WTC11 (cell line): ENCODE data around the gene IDE. TPM values are rescaled to one million over a fixed set of nuclear protein-coding genes. Genes with fewer than 3 reads are reported as not detected.

Experiments used
- ATAC-seq: fragments of 200-7000 bp; cut with Tn5 transposase; 2 replicates; pipeline ENCODE4 v1.10.0; 2021; ENCODE audit warnings: mild to moderate bottlenecking, moderate library complexity
- CTCF ChIA-PET: fragments of 300-600 bp; sonication (Branson Sonifier 250); formaldehyde crosslinking; loops from one replicate; lab custom pipeline; 2021; ENCODE audit warnings: antibody characterized with exemption; lab: Charles Lee
- POLR2A ChIA-PET: fragments of 350-600 bp; sonication (Branson Sonifier 250); formaldehyde crosslinking; loops from one replicate; lab custom pipeline; 2021; ENCODE audit warnings: antibody characterized with exemption; lab: Charles Lee
- DNase-seq: peaks from one replicate; pipeline ENCODE4 v3.0.0; 2021; ENCODE audit warnings: low spot score
- H3K27ac Mint-ChIP-seq: 2 replicates; pipeline ENCODE4 v1.8.0; 2021; ENCODE audit warnings: mixed read lengths
- H3K27me3 Mint-ChIP-seq: 2 replicates; pipeline ENCODE4 v1.8.0; 2021; ENCODE audit warnings: low read depth, mild to moderate bottlenecking, moderate library complexity, mixed read lengths
- H3K36me3 Mint-ChIP-seq: 2 replicates; pipeline ENCODE4 v1.8.0; 2021; ENCODE audit warnings: mixed read lengths
- H3K4me1 Mint-ChIP-seq: 2 replicates; pipeline ENCODE4 v1.8.0; 2022; ENCODE audit warnings: mixed read lengths
- H3K4me3 Mint-ChIP-seq: 2 replicates; pipeline ENCODE4 v1.8.0; 2021; ENCODE audit warnings: mild to moderate bottlenecking, moderate library complexity, mixed read lengths
- H3K9me3 Mint-ChIP-seq: 2 replicates; pipeline ENCODE4 v1.8.0; 2021; ENCODE audit warnings: mixed read lengths
- CBFB ChIP-seq: sonication (generic); formaldehyde crosslinking; IDR thresholded peaks from 2 replicates; pipeline ENCODE4 v1.8.1; 2022; ENCODE audit warnings: mild to moderate bottlenecking, low read depth, missing genetic modification reagents
- E2F1 ChIP-seq: sonication (generic); formaldehyde crosslinking; IDR thresholded peaks from 2 replicates; pipeline ENCODE4 v1.8.0; 2022; ENCODE audit warnings: mild to moderate bottlenecking, missing genetic modification reagents
- E2F5 ChIP-seq: sonication (generic); formaldehyde crosslinking; IDR thresholded peaks from 2 replicates; pipeline ENCODE4 v1.8.1; 2022; ENCODE audit warnings: mild to moderate bottlenecking, moderate library complexity, missing genetic modification reagents
- FOXJ3 ChIP-seq: sonication (generic); formaldehyde crosslinking; IDR thresholded peaks from 2 replicates; pipeline ENCODE4 v1.9.0; 2021; ENCODE audit warnings: missing genetic modification reagents, mild to moderate bottlenecking, borderline replicate concordance
- GTF2I ChIP-seq: fragments of 250-450 bp; sonication (Bioruptor Pico); conservative IDR thresholded peaks from 2 replicates; pipeline ENCODE4 v1.4.0; 2021; ENCODE audit warnings: mild to moderate bottlenecking
- HMGXB4 ChIP-seq: sonication (generic); formaldehyde crosslinking; IDR thresholded peaks from 2 replicates; pipeline ENCODE4 v1.8.1; 2023; ENCODE audit warnings: mild to moderate bottlenecking, moderate library complexity, missing genetic modification reagents
- IRF2 ChIP-seq: sonication (generic); formaldehyde crosslinking; IDR thresholded peaks from 2 replicates; pipeline ENCODE4 v1.8.0; 2022; ENCODE audit warnings: low read depth, missing genetic modification reagents, borderline replicate concordance
- MXD4 ChIP-seq: fragments of 250-450 bp; sonication (Bioruptor Pico); IDR thresholded peaks from 2 replicates; pipeline ENCODE4 v1.8.0; 2021; ENCODE audit warnings: mild to moderate bottlenecking, moderate library complexity, borderline replicate concordance
- NR1H2 ChIP-seq: sonication (generic); formaldehyde crosslinking; IDR thresholded peaks from 2 replicates; pipeline ENCODE4 v1.9.0; 2021; ENCODE audit warnings: mild to moderate bottlenecking, moderate library complexity, missing genetic modification reagents
- OVOL2 ChIP-seq: fragments of 250-450 bp; sonication (Bioruptor Pico); IDR thresholded peaks from 2 replicates; pipeline ENCODE4 v1.9.0; 2021; ENCODE audit warnings: mild to moderate bottlenecking, borderline replicate concordance
- SMAD3 ChIP-seq: sonication (generic); formaldehyde crosslinking; IDR thresholded peaks from 2 replicates; pipeline ENCODE4 v1.8.0; 2022; ENCODE audit warnings: missing genetic modification reagents, mild to moderate bottlenecking, borderline replicate concordance
- SMAD4 ChIP-seq: sonication (generic); formaldehyde crosslinking; IDR thresholded peaks from 2 replicates; pipeline ENCODE4 v1.8.0; 2022; ENCODE audit warnings: mild to moderate bottlenecking, missing genetic modification reagents
- SP1 ChIP-seq: sonication (generic); formaldehyde crosslinking; conservative IDR thresholded peaks from 2 replicates; pipeline ENCODE4 v1.8.1; 2022; ENCODE audit warnings: missing genetic modification reagents
- TEAD1 ChIP-seq: sonication (generic); formaldehyde crosslinking; IDR thresholded peaks from 2 replicates; pipeline ENCODE4 v1.8.0; 2022; ENCODE audit warnings: mild to moderate bottlenecking, missing genetic modification reagents
- ZMAT4 ChIP-seq: fragments of 250-450 bp; sonication (Bioruptor Pico); IDR thresholded peaks from 2 replicates; pipeline ENCODE4 v1.9.0; 2021; ENCODE audit warnings: mild to moderate bottlenecking
- ZNF138 ChIP-seq: sonication (generic); formaldehyde crosslinking; conservative IDR thresholded peaks from 2 replicates; pipeline ENCODE4 v1.8.1; 2022; ENCODE audit warnings: mild to moderate bottlenecking, moderate library complexity, missing genetic modification reagents
- ZNF425 ChIP-seq: fragments of 250-450 bp; sonication (Bioruptor Pico); conservative IDR thresholded peaks from 2 replicates; pipeline ENCODE4 v1.9.0; 2021; ENCODE audit warnings: mild to moderate bottlenecking
- total RNA-seq: library from RNA; stranded (reverse); gene quantifications from 3 replicates; pipeline ENCODE4 v1.2.3, GENCODE V29; 2021
- TF ChIP-seq, protein P1 (sequence below): fragments of 200-600 bp; IDR thresholded peaks from 2 replicates; pipeline ENCODE4 v1.8.0; 2022; ENCODE audit warnings: antibody characterized with exemption
- TF ChIP-seq, protein P2 (sequence below): sonication (generic); formaldehyde crosslinking; conservative IDR thresholded peaks from 2 replicates; pipeline ENCODE4 v1.8.1; 2023; ENCODE audit warnings: mild to moderate bottlenecking, low read depth, missing genetic modification reagents, moderate library complexity
- TF ChIP-seq, protein P3 (sequence below): fragments of 250-450 bp; sonication (Bioruptor Pico); IDR thresholded peaks from 2 replicates; pipeline ENCODE4 v1.8.0; 2021; ENCODE audit warnings: mild to moderate bottlenecking

The IDE gene
- total RNA-seq, 1 experiment from 2014 or later = 50.5 TPM

DNA sequence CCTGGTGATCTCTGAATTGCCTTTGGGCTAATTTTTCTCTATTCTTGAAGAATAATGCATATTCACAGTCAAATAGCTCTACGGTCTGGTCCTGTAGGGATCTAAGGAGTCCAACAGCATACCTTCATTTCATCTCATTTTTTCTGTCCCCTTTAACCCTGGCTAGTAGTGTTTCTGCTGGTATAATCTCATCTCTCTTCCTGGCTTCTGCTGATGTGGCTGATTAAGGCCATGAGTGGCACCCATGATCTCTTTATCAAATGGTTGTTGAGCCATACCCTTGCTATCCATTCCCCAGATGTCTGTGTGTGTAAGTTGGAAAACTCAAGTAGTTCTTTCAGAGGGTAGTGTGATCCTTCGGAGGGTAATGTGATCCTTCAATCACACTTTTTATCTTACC, 163.4 kb downstream of the IDE start:
- Mint-ChIP-seq H3K4me3 (no peak overlapping the region), H3K27ac (no peak overlapping the region), H3K9me3 (no peaks in the 10 kb centered on the region), H3K27me3 (no peaks in the 10 kb centered on the region; the same call in 1 of the 2 replicates), H3K4me1 (peaks cover 12% of the 10 kb centered on the region), H3K36me3 (no peaks in the 10 kb centered on the region)
- TF ChIP-seq SMAD3 (CRISPR knock-in tag) = no peak
- no peak for TF ChIP-seq TEAD1 (CRISPR knock-in tag)
- no peak for TF ChIP-seq HMGXB4 (CRISPR knock-in tag)
- no peak for TF ChIP-seq CBFB (CRISPR knock-in tag)
- no peak for TF ChIP-seq FOXJ3
- no peak for TF ChIP-seq SMAD4 (CRISPR knock-in tag)
- TF ChIP-seq ZMAT4 = no peak
- no peak for TF ChIP-seq E2F1
- TF ChIP-seq MXD4 (CRISPR knock-in tag) = no peak
- TF ChIP-seq NR1H2 (CRISPR knock-in tag) = no peak
- no peak for TF ChIP-seq IRF2 (CRISPR knock-in tag)
- TF ChIP-seq OVOL2 = no peak
- no peak for TF ChIP-seq SP1 (CRISPR knock-in tag)
- TF ChIP-seq, protein P1, sequence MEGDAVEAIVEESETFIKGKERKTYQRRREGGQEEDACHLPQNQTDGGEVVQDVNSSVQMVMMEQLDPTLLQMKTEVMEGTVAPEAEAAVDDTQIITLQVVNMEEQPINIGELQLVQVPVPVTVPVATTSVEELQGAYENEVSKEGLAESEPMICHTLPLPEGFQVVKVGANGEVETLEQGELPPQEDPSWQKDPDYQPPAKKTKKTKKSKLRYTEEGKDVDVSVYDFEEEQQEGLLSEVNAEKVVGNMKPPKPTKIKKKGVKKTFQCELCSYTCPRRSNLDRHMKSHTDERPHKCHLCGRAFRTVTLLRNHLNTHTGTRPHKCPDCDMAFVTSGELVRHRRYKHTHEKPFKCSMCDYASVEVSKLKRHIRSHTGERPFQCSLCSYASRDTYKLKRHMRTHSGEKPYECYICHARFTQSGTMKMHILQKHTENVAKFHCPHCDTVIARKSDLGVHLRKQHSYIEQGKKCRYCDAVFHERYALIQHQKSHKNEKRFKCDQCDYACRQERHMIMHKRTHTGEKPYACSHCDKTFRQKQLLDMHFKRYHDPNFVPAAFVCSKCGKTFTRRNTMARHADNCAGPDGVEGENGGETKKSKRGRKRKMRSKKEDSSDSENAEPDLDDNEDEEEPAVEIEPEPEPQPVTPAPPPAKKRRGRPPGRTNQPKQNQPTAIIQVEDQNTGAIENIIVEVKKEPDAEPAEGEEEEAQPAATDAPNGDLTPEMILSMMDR = no peak
- TF ChIP-seq, protein P2, sequence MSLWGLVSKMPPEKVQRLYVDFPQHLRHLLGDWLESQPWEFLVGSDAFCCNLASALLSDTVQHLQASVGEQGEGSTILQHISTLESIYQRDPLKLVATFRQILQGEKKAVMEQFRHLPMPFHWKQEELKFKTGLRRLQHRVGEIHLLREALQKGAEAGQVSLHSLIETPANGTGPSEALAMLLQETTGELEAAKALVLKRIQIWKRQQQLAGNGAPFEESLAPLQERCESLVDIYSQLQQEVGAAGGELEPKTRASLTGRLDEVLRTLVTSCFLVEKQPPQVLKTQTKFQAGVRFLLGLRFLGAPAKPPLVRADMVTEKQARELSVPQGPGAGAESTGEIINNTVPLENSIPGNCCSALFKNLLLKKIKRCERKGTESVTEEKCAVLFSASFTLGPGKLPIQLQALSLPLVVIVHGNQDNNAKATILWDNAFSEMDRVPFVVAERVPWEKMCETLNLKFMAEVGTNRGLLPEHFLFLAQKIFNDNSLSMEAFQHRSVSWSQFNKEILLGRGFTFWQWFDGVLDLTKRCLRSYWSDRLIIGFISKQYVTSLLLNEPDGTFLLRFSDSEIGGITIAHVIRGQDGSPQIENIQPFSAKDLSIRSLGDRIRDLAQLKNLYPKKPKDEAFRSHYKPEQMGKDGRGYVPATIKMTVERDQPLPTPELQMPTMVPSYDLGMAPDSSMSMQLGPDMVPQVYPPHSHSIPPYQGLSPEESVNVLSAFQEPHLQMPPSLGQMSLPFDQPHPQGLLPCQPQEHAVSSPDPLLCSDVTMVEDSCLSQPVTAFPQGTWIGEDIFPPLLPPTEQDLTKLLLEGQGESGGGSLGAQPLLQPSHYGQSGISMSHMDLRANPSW (CRISPR knock-in tag) = no peak
- ChIA-PET POLR2A (no interaction called here), CTCF (no interaction called here)
- ATAC-seq (no peak), DNase-seq (no peak)

DNA sequence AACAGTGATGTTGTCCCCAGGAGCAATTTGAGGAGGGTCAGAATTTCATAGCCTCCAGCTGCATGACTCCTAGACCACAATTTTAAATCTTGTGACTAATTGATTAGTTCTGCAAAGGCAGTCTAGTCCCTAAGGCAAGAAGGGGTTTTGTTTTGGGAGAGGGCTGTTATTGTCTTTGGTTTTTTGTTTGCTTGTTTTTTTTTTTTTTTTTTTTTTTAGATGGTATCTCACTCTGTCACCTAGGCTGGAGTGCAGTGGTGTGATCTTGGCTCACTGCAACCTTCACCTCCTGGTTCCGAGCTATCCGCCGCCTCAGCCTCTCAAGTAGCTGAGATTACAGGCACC, 165.9 kb downstream of the IDE start:
- DNase-seq (no peak), ATAC-seq (no peak)
- Mint-ChIP-seq H3K4me1 (peaks cover 18% of the 10 kb centered on the region), H3K36me3 (no peaks in the 10 kb centered on the region), H3K9me3 (no peaks in the 10 kb centered on the region), H3K4me3 (no peak overlapping the region), H3K27me3 (no peaks in the 10 kb centered on the region; the same call in 1 of the 2 replicates), H3K27ac (no peak overlapping the region)
- POLR2A ChIA-PET = interaction anchor here (0.5 kb wide), 1 partner anchor 33 kb away, joined by 4 read pairs; no protein-coding TSS in a partner anchor
- CTCF ChIA-PET = interaction anchor here (1.4 kb wide), 1 partner anchor 12 kb away, joined by 6 read pairs; no protein-coding TSS in a partner anchor
- TF ChIP-seq E2F5 (CRISPR knock-in tag) = no peak
- TF ChIP-seq, protein P3, sequence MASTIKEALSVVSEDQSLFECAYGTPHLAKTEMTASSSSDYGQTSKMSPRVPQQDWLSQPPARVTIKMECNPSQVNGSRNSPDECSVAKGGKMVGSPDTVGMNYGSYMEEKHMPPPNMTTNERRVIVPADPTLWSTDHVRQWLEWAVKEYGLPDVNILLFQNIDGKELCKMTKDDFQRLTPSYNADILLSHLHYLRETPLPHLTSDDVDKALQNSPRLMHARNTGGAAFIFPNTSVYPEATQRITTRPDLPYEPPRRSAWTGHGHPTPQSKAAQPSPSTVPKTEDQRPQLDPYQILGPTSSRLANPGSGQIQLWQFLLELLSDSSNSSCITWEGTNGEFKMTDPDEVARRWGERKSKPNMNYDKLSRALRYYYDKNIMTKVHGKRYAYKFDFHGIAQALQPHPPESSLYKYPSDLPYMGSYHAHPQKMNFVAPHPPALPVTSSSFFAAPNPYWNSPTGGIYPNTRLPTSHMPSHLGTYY (CRISPR knock-in tag) = no peak
- TF ChIP-seq ZNF425 (CRISPR knock-in tag) = no peak
- TF ChIP-seq GTF2I (CRISPR knock-in tag) = no peak
- TF ChIP-seq ZNF138 (CRISPR knock-in tag) = no peak
- TF ChIP-seq SMAD3 (CRISPR knock-in tag) = no peak
- no peak for TF ChIP-seq E2F1
